Measurements from ENCODE around the gene YPEL4.

DNA sequence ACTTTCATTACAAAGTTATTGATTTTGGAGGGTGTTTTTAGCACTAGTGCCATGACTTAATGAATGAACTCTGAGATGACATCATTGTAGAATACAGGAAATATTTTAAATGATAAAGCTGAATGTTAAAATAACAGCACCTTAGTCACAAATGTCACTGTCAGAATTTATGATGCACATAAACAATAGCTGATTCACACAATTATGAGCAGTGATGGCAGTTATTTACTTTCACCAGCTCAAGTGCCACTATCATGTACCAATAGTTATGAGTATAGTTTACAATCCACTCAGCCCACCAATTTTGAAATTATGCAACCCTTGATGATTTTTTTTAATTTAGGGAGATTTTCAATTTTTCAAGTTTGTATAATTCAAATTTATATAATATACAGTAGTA lies 29.2 kb downstream of the YPEL4 start:
- no peak for TF ChIP-seq POLR2AphosphoS5 (IDR thresholded peaks at IDR 0.05; ENCODE audit: low read depth, low read length)
- TF ChIP-seq EZH2phosphoT487 (IDR thresholded peaks at IDR 0.05; ENCODE audit: borderline replicate concordance): no peak

Data from HCT116 (cell line).